ENCODE results near the gene ZKSCAN1.
A peak's percentile ranks its signal among the peaks of the same experiment; 100 is the strongest.
"Not testable (repeated sequence)": the region's sequence is repeated elsewhere in the genome, so short reads cannot be mapped to it uniquely, and the experiment has no call there.

The ZKSCAN1 gene

GRCh38 chr7:99984593-99984992 is 30.8 kb upstream of the ZKSCAN1 start:
- no peak overlapping the region for H3K27ac ChIP-seq (ENCODE audit: low read depth, low read length)
- no peaks in the 10 kb centered on the region for H3K36me3 ChIP-seq (ENCODE audit: insufficient read depth, low read length)
- H3K4me1 ChIP-seq (ENCODE audit: insufficient read depth, low read length), result no peaks in the 10 kb centered on the region
- H3K9ac ChIP-seq (ENCODE audit: low read length), result no peak overlapping the region
- H3K27me3 ChIP-seq (ENCODE audit: control insufficient read depth in 1 of 2, insufficient read depth in 2 of 2, low read length in 2 of 2), result no peaks in the 10 kb centered on the region
- H3K9me3 ChIP-seq (ENCODE audit: low read length), result no peaks in the 10 kb centered on the region
- H3K4me3 ChIP-seq (ENCODE audit: low read depth in 1 of 2, low read length in 2 of 2), result no peak overlapping the region

GRCh38 chr7:99987306-99987705 is 28.1 kb upstream of the ZKSCAN1 start:
- H3K9me3 ChIP-seq (ENCODE audit: low read length); H3K36me3 ChIP-seq (ENCODE audit: insufficient read depth, low read length); H3K4me1 ChIP-seq (ENCODE audit: insufficient read depth, low read length); H3K9ac ChIP-seq (ENCODE audit: low read length); H3K27me3 ChIP-seq (ENCODE audit: control insufficient read depth in 1 of 2, insufficient read depth in 2 of 2, low read length in 2 of 2); H3K27ac ChIP-seq (ENCODE audit: low read depth, low read length); H3K4me3 ChIP-seq (ENCODE audit: low read depth in 1 of 2, low read length in 2 of 2): not testable (repeated sequence)

GRCh38 chr7:99987846-99988245 is 27.6 kb upstream of the ZKSCAN1 start:
- Histone ChIP-seq H3K4me1 (ENCODE audit: insufficient read depth, low read length) (no peaks in the 10 kb centered on the region), H3K36me3 (ENCODE audit: insufficient read depth, low read length) (no peaks in the 10 kb centered on the region), H3K27me3 (ENCODE audit: control insufficient read depth in 1 of 2, insufficient read depth in 2 of 2, low read length in 2 of 2) (no peaks in the 10 kb centered on the region), H3K9me3 (ENCODE audit: low read length) (no peaks in the 10 kb centered on the region), H3K4me3 (ENCODE audit: low read depth in 1 of 2, low read length in 2 of 2) (no peak overlapping the region), H3K27ac (ENCODE audit: low read depth, low read length) (no peak overlapping the region), H3K9ac (ENCODE audit: low read length) (no peak overlapping the region)

GRCh38 chr7:99990460-99990852 is 24.9 kb upstream of the ZKSCAN1 start:
- H3K9ac ChIP-seq (ENCODE audit: low read length), result no peak overlapping the region
- H3K27ac ChIP-seq (ENCODE audit: low read depth, low read length), result no peak overlapping the region
- no peaks in the 10 kb centered on the region for H3K27me3 ChIP-seq (ENCODE audit: control insufficient read depth in 1 of 2, insufficient read depth in 2 of 2, low read length in 2 of 2)
- no peaks in the 10 kb centered on the region for H3K9me3 ChIP-seq (ENCODE audit: low read length)
- peaks cover 7% of the 10 kb centered on the region for H3K4me1 ChIP-seq (ENCODE audit: insufficient read depth, low read length)
- no peak overlapping the region for H3K4me3 ChIP-seq (ENCODE audit: low read depth in 1 of 2, low read length in 2 of 2)
- no peaks in the 10 kb centered on the region for H3K36me3 ChIP-seq (ENCODE audit: insufficient read depth, low read length)

GRCh38 chr7:99991543-99991942 is 23.9 kb upstream of the ZKSCAN1 start:
- not testable (repeated sequence) for H3K9me3 ChIP-seq (ENCODE audit: low read length); H3K27me3 ChIP-seq (ENCODE audit: control insufficient read depth in 1 of 2, insufficient read depth in 2 of 2, low read length in 2 of 2); H3K9ac ChIP-seq (ENCODE audit: low read length); H3K4me1 ChIP-seq (ENCODE audit: insufficient read depth, low read length); H3K27ac ChIP-seq (ENCODE audit: low read depth, low read length); H3K4me3 ChIP-seq (ENCODE audit: low read depth in 1 of 2, low read length in 2 of 2); H3K36me3 ChIP-seq (ENCODE audit: insufficient read depth, low read length)

GRCh38 chr7:99992330-99993038 is 22.9 kb upstream of the ZKSCAN1 start:
- H3K4me3 ChIP-seq (ENCODE audit: low read depth in 1 of 2, low read length in 2 of 2), result no peak overlapping the region
- H3K27me3 ChIP-seq (ENCODE audit: control insufficient read depth in 1 of 2, insufficient read depth in 2 of 2, low read length in 2 of 2), result no peaks in the 10 kb centered on the region
- peaks cover 12% of the 10 kb centered on the region for H3K4me1 ChIP-seq (ENCODE audit: insufficient read depth, low read length)
- no peak overlapping the region for H3K9ac ChIP-seq (ENCODE audit: low read length)
- no peaks in the 10 kb centered on the region for H3K9me3 ChIP-seq (ENCODE audit: low read length)
- no peaks in the 10 kb centered on the region for H3K36me3 ChIP-seq (ENCODE audit: insufficient read depth, low read length)
- H3K27ac ChIP-seq (ENCODE audit: low read depth, low read length), result no peak overlapping the region

GRCh38 chr7:99994819-99995218 is 20.6 kb upstream of the ZKSCAN1 start:
- Histone ChIP-seq H3K4me3 (ENCODE audit: low read depth in 1 of 2, low read length in 2 of 2) (no peak overlapping the region), H3K9ac (ENCODE audit: low read length) (no peak overlapping the region), H3K4me1 (ENCODE audit: insufficient read depth, low read length) (peaks cover 12% of the 10 kb centered on the region), H3K27me3 (ENCODE audit: control insufficient read depth in 1 of 2, insufficient read depth in 2 of 2, low read length in 2 of 2) (no peaks in the 10 kb centered on the region), H3K27ac (ENCODE audit: low read depth, low read length) (no peak overlapping the region), H3K36me3 (ENCODE audit: insufficient read depth, low read length) (no peaks in the 10 kb centered on the region), H3K9me3 (ENCODE audit: low read length) (no peaks in the 10 kb centered on the region)

- no peaks in the 10 kb centered on the region for H3K36me3 ChIP-seq (ENCODE audit: insufficient read depth, low read length)
- H3K27me3 ChIP-seq (ENCODE audit: control insufficient read depth in 1 of 2, insufficient read depth in 2 of 2, low read length in 2 of 2), result no peaks in the 10 kb centered on the region
- H3K4me1 ChIP-seq (ENCODE audit: insufficient read depth, low read length), result peaks cover 12% of the 10 kb centered on the region
- H3K9ac ChIP-seq (ENCODE audit: low read length), result no peak overlapping the region
- H3K9me3 ChIP-seq (ENCODE audit: low read length), result no peaks in the 10 kb centered on the region
- H3K27ac ChIP-seq (ENCODE audit: low read depth, low read length), result peak overlapping the region; percentile 28
- H3K4me3 ChIP-seq (ENCODE audit: low read depth in 1 of 2, low read length in 2 of 2), result peak overlapping the region; percentile 22 to 48
These were observed 18.4 kb upstream of the ZKSCAN1 start for GRCh38 chr7:99996755-99997544.

- Histone ChIP-seq H3K27me3 (ENCODE audit: control insufficient read depth in 1 of 2, insufficient read depth in 2 of 2, low read length in 2 of 2) (no peaks in the 10 kb centered on the region), H3K4me3 (ENCODE audit: low read depth in 1 of 2, low read length in 2 of 2) (peak overlapping the region; percentile 22 to 48), H3K27ac (ENCODE audit: low read depth, low read length) (peak overlapping the region; percentile 28), H3K9ac (ENCODE audit: low read length) (no peak overlapping the region), H3K9me3 (ENCODE audit: low read length) (no peaks in the 10 kb centered on the region), H3K4me1 (ENCODE audit: insufficient read depth, low read length) (peaks cover 12% of the 10 kb centered on the region), H3K36me3 (ENCODE audit: insufficient read depth, low read length) (no peaks in the 10 kb centered on the region)
These were observed 17.8 kb upstream of the ZKSCAN1 start for GRCh38 chr7:99997545-99998137.

- Histone ChIP-seq H3K27ac (ENCODE audit: low read depth, low read length) (no peak overlapping the region), H3K9ac (ENCODE audit: low read length) (no peak overlapping the region), H3K36me3 (ENCODE audit: insufficient read depth, low read length) (no peaks in the 10 kb centered on the region), H3K4me1 (ENCODE audit: insufficient read depth, low read length) (peaks cover 5% of the 10 kb centered on the region), H3K27me3 (ENCODE audit: control insufficient read depth in 1 of 2, insufficient read depth in 2 of 2, low read length in 2 of 2) (no peaks in the 10 kb centered on the region), H3K9me3 (ENCODE audit: low read length) (no peaks in the 10 kb centered on the region), H3K4me3 (ENCODE audit: low read depth in 1 of 2, low read length in 2 of 2) (no peak overlapping the region)
These were observed 15.2 kb upstream of the ZKSCAN1 start for GRCh38 chr7:100000239-100000638.

GRCh38 chr7:100003711-100004661 is 11.4 kb upstream of the ZKSCAN1 start:
- no peaks in the 10 kb centered on the region for H3K9me3 ChIP-seq (ENCODE audit: low read length)
- H3K27me3 ChIP-seq (ENCODE audit: control insufficient read depth in 1 of 2, insufficient read depth in 2 of 2, low read length in 2 of 2), result no peaks in the 10 kb centered on the region
- H3K9ac ChIP-seq (ENCODE audit: low read length), result no peak overlapping the region
- H3K36me3 ChIP-seq (ENCODE audit: insufficient read depth, low read length), result no peaks in the 10 kb centered on the region
- H3K27ac ChIP-seq (ENCODE audit: low read depth, low read length), result no peak overlapping the region
- H3K4me1 ChIP-seq (ENCODE audit: insufficient read depth, low read length), result no peaks in the 10 kb centered on the region
- no peak overlapping the region for H3K4me3 ChIP-seq (ENCODE audit: low read depth in 1 of 2, low read length in 2 of 2)

Data from muscle layer of colon (tissue), 2 donors.